Eye (tissue), 1 donor: ENCODE results near the gene KLRF2.
"Not testable (repeated sequence)": the region's sequence is repeated elsewhere in the genome, so short reads cannot be mapped to it uniquely, and the experiment has no call there.

Experiments used
- DNase-seq: peaks from one replicate; pipeline ENCODE4 v3.0.0-alpha.2; 2015

Gene KLRF2, protein sequence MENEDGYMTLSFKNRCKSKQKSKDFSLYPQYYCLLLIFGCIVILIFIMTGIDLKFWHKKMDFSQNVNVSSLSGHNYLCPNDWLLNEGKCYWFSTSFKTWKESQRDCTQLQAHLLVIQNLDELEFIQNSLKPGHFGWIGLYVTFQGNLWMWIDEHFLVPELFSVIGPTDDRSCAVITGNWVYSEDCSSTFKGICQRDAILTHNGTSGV

DNA sequence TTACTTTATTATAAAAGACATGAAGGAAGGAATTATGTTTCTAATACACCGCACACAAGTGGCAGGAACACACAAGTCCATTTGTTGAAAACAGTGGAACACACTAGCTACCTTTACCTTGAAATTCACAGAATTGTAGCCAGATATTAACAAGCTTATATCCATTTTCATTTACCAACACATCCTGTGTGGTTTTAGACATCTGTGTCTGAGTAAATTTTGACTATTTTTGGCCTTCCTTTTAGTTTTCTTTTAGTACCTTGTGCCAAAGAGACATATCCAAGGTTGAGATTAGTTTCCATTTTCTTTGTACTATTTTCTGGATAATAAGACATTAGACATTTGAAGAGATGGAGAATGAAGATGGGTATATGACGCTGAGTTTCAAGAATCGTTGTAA is at the start of gene KLRF2:
KLRF2 (plus strand) TSS at position 244 of the 400 bp plus-strand sequence; CDS start at position 351, 107 bp downstream.
- DNase-seq = no peak

DNA sequence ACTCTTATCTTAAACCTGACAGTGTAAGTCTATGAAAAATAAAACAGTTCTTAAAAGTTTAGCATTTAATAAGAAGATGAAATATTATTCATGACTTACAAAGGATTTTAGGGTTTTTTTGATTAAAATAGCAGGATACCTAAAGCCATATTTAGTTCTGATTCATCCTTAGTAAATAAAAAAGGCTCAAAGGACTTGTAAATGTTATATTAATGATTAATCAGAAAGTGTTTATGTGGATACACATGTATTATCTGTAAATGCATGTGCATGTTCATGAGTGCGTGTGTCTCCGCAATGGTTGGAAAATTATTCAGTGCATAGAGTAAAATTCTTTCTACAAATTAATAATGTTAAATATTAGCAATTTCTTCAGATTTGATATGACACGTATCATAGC is 49.6 kb upstream of the KLRF2 start:
- no peak for DNase-seq

DNA sequence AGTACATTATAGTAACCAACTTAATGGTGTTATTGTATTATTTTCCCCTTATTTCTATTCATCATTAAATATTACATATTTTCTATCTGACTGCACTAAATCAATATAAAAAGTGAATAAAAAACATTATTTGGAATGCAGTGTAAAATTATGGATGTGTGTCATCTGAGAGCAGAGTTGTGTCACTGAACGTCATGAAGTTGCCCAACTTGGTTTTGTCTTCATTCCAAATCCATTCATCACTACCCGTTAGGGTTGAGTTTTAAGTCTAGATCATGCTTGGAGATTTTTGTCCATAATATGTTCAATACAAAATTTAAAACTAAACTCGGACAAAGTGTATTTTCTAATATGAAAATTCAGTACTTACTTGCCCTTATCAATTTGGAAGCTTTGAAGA is 37.9 kb upstream of the KLRF2 start:
- no peak for DNase-seq

DNA sequence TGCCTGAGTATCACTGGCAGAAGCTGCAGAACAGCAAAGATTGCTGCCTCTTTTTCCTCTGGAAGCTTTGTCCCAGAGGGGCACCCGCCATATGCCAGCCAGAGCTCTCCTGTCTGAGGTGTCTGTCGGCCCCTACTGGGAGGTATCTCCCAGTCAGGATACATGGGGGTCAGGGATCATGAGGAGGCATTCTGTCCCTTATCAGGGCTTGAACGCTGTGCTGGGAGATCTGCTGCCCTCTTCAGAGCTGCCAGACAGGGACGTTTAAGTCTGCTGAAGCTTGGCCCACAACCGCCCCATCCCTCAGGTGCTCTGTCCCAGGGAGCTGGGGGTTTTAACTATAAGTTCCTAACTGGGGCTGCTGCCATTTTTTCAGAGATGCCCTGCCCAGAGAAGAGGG is 32.4 kb upstream of the KLRF2 start:
- DNase-seq = no peak

DNA sequence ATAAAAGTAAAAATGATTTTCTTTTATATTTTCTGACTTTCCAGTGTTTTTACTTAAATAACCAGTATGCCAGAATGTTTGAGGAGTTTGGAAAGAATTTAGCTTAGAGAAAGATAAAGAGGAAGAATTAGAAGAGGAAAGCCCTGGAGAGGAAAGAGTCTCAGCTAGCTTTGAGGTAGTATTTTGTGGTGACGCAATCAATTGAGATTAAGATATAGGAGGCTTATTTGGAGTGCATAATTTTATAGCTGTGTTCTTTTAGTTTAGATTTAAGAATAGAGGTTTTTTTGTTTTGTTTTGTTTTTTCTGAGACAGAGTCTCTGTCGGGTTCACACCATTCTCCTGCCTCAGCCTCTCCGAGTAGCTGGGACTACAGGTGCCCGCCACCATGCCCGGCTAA is 30.2 kb upstream of the KLRF2 start:
- no peak for DNase-seq

DNA sequence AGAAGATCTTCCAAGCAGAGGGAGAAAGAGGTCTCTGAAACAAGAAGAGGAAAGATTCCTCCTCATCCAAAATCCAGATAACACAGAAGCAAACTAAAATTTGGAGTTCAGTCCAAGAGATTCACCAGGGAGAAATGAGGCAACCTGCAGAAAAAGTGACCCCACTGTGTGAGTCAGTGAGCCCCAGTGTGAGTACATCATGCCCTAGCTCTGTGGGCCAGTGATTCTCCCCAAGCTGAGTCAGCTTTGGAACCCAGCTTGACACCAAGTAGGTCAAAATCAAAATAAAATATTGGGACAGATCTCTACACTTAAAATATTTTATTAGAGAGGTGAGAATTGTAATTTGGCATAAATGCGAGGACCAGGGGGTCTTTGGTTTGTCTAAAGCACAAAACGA is 29.4 kb upstream of the KLRF2 start:
- DNase-seq = no peak

DNA sequence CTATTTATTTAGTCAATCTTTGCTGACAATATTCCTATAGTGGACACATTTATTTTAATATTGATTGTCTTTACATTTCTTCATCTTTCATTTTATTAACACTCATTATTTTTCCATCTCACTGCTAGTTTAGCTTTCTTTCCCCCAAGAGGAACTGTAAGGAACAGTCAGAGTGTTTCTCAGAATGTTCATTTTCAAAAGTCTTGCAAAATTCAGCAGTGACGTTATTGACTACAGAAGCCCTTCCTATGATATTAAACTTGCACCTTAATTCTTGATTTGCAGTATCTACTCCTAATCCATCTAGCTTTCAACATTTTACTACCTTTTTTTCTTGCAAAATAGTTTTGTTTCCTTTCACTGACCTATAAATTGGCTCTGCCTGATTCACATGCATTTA is 25.1 kb upstream of the KLRF2 start:
- no peak for DNase-seq

DNA sequence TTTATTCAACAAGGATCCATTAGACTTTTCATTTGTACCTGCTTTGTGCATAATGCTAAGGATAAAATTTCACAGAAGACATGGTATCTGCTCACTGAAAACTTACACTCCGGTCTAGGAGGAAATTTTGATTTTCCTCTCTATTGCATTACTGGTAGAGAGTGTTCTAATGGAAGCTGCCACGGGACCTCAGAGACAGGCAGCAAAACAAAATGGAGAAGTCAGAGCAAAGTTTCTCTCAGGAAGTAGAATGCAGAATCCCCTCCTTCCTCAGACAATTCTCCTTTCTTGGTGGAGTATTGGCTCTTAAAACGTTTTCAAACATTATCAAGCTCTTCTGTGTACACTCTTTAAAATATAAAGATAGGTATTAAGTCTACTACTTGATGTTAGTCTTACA is 24.4 kb upstream of the KLRF2 start:
- DNase-seq = no peak

DNA sequence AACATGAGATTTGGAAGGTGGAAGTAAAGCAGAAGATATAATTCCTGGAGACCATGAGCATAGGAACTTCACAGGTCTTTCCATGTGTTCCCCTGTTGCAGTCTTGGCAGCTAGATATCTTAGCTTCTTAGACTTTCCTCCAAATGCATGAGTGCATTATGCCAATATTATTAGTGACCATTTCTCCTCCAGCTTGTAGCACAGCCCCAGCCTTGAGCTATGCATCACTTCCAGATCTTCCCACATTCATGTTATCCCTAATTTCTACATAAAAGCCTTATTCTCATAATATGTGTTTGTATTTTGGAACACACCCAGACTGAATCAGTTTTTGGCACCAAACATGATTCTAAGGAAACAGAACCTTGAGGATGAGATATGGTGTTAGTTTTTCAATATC is 23.2 kb upstream of the KLRF2 start:
- DNase-seq = no peak

DNA sequence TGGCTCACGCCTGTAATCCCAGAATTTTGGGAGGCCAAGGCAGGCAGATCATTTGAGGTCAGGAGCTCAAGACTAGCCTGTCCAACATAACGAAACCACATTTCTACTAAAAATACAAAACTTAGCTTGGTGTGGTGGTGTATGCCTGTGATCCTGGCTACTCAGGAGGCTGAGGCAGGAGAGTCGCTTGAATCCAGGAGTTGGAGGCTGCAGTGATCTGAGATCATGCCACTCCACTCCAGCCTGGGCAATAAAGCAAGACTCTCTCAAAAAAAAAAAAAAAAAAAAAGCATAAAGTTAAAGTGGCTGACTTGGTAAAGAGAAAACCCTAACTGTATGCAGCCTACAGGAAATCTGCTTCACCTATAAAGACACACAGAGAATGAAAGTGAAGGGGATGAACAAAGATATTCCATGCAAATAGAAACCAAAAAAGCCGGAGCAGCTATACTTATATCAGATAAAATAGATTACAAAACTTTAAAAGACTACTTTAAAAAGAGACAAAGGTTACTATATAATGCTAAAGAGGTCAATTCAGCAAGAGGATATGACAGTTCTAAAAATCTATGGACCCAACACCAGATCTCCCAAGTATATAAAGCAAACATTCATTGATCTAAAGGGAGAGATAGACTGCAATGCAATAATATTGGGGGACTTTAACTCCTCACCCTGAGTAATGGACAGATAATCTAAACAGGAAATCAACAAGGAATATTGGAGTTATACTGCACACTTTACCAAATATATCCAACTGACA is 16.2 kb upstream of the KLRF2 start:
- DNase-seq = no peak

DNA sequence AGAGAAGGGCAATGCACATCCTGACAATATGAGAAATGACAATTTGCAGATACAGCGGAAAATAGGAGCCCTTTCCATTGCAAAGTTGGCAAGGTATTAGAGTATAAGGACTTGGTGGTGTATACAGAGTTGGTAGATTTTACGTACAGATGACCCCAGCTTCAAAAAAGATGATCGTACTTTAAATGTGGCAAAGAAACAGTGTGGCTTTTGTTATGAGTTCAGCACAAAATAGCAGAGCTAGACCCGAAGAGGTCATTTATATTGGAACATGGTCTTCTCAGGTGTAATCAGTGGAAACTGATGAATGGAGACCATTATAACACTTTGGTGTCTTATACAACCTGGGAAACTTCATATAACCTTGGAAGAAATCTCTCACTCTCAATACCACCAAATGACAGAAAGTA is 14.4 kb upstream of the KLRF2 start:
- no peak for DNase-seq

DNA sequence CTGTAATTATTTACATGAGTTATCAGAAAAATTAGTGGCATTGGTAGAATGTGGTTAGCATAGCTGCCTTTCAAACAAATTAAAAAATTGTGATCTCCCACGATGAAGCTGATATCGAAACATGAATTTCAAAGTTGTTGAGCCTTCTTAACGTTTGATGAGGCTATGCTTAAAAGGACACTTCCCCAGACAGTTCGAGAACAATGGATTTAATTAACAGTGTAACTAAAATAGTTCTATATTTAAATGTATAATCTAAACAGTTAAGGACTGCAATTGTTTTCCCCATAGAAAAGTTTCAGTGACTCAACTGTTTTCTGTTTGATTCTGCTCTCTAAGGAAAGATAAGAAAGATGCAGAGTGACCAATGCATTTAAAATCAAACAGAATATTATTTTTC is 13.8 kb upstream of the KLRF2 start:
- DNase-seq = no peak

DNA sequence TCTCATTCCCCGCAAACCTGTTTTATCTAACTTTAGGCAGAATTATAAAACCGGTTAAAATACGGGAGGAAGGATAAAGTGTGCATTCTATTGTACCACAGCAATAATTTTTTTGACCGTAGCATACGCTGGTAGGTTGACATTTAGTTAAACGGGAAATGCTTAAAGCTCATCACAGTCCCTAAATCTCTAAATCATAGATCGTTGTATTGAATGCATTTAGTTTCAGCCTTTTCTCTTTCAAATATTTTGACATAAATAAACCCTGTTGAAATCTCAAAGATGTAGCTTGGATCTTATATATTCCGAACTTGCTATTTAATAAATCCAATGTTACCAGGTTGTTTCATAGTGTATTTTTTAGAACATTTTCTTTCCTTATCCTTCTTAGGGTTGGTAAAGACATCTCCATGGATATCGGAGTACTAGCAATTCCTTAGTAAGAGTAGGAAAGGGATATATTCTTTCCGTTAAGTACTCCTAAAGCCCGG is 12.9 kb upstream of the KLRF2 start:
- DNase-seq = no peak

DNA sequence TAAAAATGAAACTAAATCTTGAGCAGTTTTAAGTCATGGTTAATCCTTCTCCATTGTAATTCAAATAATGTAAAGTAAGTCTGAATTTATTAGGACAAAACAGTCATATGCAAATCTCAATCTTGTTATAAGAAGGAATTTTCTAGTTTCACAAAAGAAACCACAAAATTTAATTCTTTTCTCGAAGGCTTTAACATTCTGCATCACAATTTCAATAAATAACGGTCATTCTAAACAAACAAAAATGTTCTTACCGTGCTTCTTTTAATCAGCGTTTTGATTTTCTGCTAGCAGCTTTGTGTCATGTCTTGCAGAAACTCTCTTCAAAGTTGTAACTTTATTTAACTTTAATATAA is 12.4 kb upstream of the KLRF2 start:
- no peak for DNase-seq

DNA sequence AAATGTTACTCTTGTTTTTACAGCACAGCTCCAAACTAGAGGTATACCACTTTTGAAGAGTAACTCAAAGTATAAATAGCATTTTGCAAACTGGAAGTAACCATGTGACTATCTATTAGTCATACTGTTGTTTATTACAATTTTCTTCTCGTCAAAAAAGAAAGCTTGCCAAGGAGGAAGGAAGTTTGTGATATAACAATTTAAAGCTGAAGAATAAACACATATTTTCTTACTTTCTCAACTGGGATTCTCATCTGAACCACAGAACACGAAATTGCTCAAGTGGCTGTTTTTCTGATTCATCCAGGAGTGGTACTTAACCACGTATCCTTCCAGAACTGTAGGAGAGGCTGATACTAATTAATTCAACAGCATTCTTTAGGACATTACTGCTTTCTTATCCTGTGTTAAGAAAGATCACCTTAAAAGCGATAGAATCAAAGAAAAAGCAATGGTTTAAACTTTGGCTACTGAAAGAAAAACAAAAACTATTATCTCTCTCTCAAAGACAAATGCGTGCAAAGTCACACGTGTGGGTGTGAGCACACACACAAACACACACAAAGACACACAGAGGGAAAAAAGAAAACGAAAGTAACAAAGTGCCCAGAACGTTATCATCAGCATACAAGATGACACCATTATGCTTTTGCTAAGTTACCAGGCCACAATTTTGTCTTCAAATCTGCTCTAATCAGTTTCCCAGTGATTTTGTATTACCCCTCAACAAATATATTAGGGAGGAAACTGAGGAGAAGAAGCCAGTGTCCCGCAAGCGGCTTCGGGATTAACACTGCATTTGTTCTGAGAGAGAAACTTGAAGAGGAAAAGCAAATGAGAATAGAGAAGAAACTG is 11.8 kb upstream of the KLRF2 start, which contains the start of gene CLEC2B:
CLEC2B (minus strand) TSS at position 48 of the 855 bp plus-strand sequence.
- DNase-seq = peak; percentile 15

DNA sequence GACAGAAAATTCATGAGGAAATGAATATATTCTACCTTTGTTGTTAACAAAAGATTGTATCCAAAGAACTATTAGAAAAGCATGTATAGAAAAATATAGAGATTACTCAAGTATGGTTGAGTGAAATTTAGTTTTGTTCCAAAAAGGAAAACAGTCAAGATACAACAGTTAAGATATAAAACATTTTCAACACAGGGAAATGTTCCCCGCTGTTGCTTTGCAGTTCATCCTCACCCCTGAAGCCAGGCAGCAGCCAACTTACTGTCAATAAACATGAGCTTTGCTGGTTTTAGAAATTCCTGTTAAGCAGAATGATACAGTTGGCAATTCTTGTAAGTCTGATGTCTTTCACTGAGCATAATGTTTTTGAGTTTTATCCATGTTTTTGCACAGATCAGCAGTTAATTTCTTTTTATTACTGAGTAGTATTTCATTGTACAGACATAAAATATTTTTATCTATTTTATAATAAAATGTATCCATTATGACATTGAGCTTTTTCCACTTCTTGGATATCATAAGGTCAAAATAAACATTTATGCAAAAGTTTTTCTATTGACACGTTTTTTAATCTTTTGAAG is 10.9 kb upstream of the KLRF2 start:
- peak; percentile 3 for DNase-seq

DNA sequence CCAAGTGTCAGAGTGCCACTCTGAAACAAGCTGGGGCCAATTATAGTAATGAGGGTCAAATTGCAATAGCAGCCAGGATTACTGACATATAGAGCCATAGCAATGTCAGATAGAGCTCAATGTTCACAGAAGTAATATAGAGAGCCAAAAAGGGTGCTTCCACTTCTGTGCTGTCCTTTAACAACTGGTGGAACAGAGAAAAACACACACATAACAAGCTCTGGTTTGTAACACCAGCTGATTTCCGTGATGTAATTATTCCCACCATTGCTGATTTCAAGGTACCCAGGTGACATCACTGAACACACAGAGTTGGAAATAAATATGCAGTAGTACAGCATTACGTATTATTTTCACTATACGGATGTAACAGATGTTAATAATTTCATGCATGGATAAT is 9.1 kb upstream of the KLRF2 start:
- DNase-seq = peak; percentile 15

DNA sequence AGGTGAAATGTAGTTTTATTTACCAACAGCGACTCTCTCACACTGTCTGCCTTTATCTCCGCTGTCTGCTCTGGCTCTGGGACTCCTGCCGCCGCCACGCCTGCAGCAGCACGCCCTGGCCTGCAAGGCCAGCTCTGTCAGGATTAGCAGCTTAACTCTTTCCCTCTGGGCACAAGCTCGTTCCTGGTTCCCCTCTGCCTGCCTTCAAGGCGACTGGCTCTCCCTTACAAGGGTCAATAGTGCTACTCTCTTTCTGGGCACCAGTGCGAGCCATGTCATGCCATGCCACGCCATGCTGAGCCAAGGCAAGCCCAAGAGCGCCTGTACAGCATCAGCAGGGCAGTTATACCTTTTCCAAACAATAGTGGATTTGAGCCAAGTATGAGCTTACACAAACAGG is 8.5 kb upstream of the KLRF2 start:
- DNase-seq = peak; percentile 12

DNA sequence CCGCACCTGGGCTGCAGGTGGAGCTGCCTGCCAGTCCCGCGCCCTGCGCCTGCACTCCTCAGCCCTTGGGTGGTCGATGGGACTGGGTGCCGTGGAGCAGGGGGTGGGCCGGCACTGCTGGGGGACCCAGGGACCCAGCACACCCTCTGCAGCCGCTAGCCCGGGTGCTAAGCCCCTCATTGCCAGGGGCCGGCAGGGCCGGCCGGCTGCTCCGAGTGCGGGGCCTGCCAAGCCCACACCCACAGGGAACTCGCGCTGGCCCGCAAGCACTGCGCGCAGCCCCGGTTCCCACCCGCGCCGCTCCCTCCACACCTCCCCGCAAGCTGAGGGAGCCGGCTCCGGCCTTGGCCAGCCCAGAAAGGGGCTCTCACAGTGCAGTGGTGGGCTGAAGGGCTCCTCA is 5.2 kb upstream of the KLRF2 start:
- DNase-seq = not testable (repeated sequence)

DNA sequence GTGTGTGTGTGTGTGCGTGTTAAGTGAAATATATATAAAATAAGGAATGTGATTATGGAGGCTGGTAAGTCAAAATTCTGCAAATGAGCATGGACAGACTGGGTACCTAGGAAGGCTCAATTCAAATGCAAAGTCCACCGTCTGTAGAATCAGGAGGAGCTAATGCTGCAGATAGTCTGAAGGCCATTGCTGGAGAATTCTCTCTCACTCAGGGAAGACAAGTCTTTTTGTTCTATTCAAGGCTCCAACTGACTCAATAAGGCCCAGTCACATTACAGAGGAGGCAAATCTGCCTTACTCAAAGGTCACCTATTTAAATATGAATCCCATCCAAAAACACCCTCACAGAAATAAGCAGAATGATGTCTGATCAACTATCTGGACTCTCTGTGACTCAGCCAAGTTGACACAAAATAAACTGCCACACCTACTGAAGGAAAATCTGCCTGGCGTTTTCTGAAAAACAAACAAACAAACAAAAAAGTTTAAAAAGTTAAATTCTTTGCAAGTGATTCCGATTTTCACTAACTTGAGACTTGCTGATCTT is 684 bp upstream of the KLRF2 start:
- DNase-seq = no peak

DNA sequence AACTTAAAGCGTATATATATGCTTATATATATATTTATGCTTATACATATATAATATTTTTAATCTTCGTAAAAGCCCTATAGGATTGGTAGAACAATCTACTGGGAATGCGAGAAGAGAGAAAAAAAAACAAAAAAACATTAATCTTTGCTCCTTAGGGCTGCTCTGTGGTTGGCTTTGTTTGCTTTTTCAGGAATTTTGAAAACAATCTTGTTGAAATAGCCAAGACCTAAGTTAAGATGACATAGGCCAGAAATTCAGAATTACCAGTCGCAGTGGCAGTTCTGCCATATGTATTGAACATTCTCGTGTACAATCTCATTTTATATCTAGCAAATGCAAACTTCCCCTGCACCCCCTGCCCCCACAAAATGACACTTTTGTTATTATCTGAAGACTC is 699 bp downstream of the KLRF2 start:
- DNase-seq = no peak

DNA sequence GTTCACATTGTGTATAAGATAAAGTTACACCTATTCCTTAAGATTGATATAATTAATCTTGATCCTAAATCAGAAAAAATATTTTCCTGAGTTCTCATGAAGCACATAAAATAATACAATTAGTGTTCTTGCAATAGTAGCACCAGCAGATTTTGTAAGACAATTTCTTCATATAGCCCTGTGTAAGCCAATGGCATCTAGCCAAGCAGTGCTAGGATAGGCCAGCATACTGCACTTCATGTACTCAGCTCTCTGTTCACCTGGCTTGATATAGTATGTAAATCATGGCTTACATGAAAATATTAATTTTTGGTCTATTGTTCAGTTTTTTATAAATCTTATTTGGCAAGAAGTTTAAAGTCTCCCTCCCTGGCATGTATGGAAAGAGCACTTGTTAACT is 1.9 kb downstream of the KLRF2 start:
- DNase-seq = no peak

DNA sequence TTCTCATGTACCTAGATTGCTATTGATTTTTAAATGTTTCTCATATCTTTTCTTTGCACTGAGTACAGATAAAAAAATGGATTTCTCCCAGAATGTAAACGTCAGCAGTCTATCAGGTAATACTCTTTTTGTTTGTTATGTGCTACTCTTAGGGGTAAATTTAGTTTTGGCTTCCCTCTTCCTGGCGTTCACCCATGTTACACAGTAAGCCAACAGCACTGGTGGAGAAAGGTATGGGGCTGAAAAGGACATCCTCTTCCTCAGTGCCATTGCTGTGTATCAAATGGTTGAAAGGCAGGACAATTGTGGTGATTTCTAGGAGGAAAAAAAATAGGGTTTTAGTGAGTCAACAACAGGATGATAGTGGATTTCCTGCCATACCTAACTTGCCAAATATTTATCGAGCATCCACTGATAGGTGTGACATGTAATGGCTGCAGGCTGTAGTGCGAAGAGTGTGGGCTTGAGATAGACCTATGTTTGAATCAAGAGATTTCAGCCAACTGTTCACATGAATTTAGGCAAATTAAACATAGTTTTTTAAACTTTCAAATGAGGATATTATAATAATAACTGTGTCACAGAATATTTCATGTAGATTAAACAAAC is 7.5 kb downstream of the KLRF2 start:
- DNase-seq = no peak
